ENCODE measurements around the gene USB1. TPM values are rescaled to one million over a fixed set of nuclear protein-coding genes. Genes with fewer than 3 reads are reported as not detected.

Gene USB1
- total RNA-seq, 1 donor from 2014 or later: 44.2 TPM

DNA sequence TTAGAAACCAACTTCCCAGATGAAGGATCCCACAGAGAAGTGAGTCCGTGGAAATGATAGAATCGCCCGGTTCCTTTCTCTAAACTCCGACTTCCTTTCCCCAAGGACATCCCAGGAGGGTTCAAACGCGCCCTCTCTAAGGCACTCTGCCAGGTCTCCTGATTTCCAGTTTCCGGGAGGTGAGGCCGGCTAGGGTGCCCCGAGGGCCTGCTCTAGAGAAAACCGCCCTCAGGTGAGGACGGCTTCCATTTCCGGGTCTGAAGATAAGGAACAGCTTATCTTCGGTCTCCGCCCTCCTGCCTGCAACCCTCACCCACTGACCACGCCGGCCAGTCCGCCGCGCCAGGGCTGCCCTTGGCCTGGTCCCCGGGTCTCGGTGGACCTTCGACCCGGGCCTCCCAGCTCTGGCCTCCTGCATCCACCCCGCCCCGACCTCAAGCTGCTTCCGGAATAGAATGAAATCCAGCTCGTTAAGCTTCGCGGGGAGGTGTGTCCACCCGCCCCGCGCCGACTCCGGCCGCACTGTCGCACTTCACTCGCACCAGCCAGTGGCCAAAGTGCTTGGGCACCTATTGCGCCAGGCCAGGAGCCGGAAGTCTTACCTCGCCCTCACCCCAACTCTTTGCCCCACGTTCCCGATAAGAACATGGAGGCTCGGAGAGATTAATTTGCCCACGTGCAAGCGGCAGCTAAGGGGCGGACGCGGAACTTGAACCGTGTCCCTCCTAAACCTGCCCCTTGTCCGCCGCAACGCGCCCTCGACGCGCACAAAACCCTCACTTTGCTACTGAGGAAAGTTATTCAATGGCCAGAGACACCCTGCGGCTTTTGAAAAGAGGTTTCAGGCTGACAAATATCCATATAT is 23.5 kb downstream of the USB1 start:
- no peak for TF ChIP-seq POLR2A (IDR thresholded peaks at IDR 0.05)
- no peak for TF ChIP-seq POLR2AphosphoS5 (IDR thresholded peaks at IDR 0.05; ENCODE audit: insufficient read depth in 1 of 2, low read depth in 1 of 2)
- TF ChIP-seq, protein P1, sequence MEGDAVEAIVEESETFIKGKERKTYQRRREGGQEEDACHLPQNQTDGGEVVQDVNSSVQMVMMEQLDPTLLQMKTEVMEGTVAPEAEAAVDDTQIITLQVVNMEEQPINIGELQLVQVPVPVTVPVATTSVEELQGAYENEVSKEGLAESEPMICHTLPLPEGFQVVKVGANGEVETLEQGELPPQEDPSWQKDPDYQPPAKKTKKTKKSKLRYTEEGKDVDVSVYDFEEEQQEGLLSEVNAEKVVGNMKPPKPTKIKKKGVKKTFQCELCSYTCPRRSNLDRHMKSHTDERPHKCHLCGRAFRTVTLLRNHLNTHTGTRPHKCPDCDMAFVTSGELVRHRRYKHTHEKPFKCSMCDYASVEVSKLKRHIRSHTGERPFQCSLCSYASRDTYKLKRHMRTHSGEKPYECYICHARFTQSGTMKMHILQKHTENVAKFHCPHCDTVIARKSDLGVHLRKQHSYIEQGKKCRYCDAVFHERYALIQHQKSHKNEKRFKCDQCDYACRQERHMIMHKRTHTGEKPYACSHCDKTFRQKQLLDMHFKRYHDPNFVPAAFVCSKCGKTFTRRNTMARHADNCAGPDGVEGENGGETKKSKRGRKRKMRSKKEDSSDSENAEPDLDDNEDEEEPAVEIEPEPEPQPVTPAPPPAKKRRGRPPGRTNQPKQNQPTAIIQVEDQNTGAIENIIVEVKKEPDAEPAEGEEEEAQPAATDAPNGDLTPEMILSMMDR (IDR thresholded peaks at IDR 0.05): no peak
- no peaks in the 10 kb centered on the region for H3K9me3 ChIP-seq
- peaks cover 49% of the 10 kb centered on the region for H3K4me1 ChIP-seq
- no peak overlapping the region for H3K27ac ChIP-seq
- H3K4me3 ChIP-seq: peak overlapping the region; percentile 58 to 65
- no peak for DNase-seq (ENCODE audit: extremely low spot score in 2 of 2)
- H3K27me3 ChIP-seq: no peaks in the 10 kb centered on the region
- intact Hi-C loops (cut with DNase I): loop anchor here (5.0 kb wide), 1 partner anchor 98 kb away; no protein-coding TSS in a partner anchor
- no peaks in the 10 kb centered on the region for H3K36me3 ChIP-seq

DNA sequence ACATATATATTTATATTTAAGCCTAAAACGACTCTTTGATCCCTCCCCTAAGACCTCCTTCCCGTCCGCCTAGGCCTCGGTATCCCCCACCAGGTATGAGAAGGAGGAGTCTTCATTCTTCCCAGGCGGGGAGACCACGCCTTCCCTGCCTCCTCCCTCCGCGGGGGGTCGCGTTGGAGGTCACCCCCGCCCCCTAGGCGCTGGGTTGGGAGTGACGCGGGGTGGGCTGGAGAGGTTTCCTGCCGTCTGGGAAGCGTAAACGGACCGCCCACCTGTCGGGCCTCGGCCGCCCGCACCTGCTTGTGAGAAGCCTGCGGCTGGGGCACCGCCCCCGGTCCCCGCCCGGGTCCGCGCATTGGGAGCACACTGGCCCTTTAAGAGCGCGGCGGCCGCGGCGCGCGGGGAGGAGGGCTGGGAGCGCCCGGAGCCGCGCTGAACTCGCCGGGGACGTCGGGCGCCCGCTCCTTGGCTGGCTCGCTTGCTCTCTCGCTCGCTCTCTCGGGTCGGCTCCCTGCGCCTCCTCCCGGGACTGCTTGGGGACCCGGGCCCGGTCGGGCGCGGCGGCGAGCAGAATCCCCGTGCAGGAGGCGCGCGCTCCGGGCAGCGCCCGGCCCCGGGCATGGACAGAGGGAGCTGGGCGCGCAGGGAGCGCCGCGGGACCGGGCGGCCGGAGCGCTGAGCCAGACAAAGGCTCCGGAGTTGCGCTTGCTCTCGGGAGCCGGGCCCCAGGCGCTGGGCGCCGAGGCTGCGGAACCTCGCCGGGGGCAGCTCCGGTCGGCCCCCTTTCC is 24.3 kb downstream of the USB1 start, which contains the start of gene MMP15:
MMP15 (plus strand) TSS at position 404 of the 788 bp plus-strand sequence. CDS start 597 bp downstream, outside the sequence.
- H3K4me1 ChIP-seq: peaks cover 50% of the 10 kb centered on the region
- no peaks in the 10 kb centered on the region for H3K9me3 ChIP-seq
- intact Hi-C loops (cut with DNase I): no loop called here
- peak within 1 kb of the TSS; percentile 45 for H3K27ac ChIP-seq
- peak within 1 kb of the TSS; percentile 58 to 65 for H3K4me3 ChIP-seq
- no peak for DNase-seq (ENCODE audit: extremely low spot score in 2 of 2)
- no peaks in the 10 kb centered on the region for H3K27me3 ChIP-seq
- peak in 1 of 2 donors; percentile 28 for TF ChIP-seq POLR2AphosphoS5 (IDR thresholded peaks at IDR 0.05; ENCODE audit: insufficient read depth in 1 of 2, low read depth in 1 of 2)
- no peak for TF ChIP-seq POLR2A (IDR thresholded peaks at IDR 0.05)
- no peaks in the 10 kb centered on the region for H3K36me3 ChIP-seq

DNA sequence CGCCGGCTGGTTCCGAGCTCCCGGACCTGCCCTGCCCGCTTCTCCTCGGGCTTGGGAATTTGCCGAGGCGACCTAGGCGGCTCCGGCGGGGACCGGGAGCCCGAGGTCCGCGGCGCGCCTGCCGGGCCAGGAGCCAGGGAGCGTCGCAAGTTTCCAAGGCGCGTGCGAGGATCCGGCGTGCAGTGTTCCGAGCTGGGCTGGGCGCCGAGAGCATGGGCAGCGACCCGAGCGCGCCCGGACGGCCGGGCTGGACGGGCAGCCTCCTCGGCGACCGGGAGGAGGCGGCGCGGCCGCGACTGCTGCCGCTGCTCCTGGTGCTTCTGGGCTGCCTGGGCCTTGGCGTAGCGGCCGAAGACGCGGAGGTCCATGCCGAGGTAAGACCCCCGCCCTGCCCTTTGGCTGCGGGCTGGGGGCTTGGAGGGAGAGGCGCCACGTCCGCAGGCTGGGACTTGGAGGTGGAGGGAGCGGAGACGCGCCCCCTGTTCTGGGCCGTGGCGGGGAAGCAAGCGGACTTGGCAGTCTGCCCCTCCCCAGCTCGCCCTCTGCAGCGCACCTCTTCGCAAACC is 25.0 kb downstream of the USB1 start:
- Histone ChIP-seq H3K4me1 (peaks cover 56% of the 10 kb centered on the region), H3K9me3 (no peaks in the 10 kb centered on the region), H3K4me3 (peak overlapping the region; percentile 58 to 65), H3K27me3 (no peaks in the 10 kb centered on the region), H3K27ac (peak overlapping the region; percentile 45), H3K36me3 (no peaks in the 10 kb centered on the region)
- intact Hi-C loops (cut with DNase I): no loop called here
- no peak for DNase-seq (ENCODE audit: extremely low spot score in 2 of 2)
- TF ChIP-seq POLR2AphosphoS5 (IDR thresholded peaks at IDR 0.05; ENCODE audit: insufficient read depth in 1 of 2, low read depth in 1 of 2): no peak
- no peak for TF ChIP-seq POLR2A (IDR thresholded peaks at IDR 0.05)
- TF ChIP-seq, protein P1 (IDR thresholded peaks at IDR 0.05): no peak

DNA sequence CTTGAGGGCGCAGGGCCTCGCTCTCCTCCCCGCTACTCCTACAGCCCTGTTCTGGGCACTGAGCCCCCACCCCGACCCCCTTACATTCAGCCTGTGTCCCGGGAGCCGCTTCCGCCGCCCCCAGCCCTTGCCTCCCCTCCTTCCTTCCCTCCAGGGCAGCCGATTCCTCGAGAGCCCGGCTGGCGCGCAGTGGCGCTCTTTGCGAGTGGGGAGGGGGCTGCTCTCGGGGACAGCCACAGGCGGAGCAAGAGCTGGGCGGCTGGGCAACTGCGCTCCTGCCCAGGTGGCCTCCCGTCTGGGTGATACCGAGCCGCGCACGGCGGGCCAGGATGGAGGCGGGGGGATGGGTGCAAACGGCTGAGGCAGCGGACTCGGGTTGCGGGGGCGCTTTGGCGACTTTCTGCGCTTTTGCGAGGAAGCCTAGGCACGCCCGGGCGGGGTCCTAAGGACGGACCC is 25.5 kb downstream of the USB1 start:
- DNase-seq (ENCODE audit: extremely low spot score in 2 of 2): no peak
- TF ChIP-seq POLR2A (IDR thresholded peaks at IDR 0.05) (no peak), POLR2AphosphoS5 (IDR thresholded peaks at IDR 0.05; ENCODE audit: insufficient read depth in 1 of 2, low read depth in 1 of 2) (no peak)
- TF ChIP-seq, protein P1 (IDR thresholded peaks at IDR 0.05): no peak
- intact Hi-C loops (cut with DNase I): no loop called here
- no peaks in the 10 kb centered on the region for H3K9me3 ChIP-seq
- H3K4me3 ChIP-seq: peak overlapping the region; percentile 58 to 65
- peaks cover 58% of the 10 kb centered on the region for H3K4me1 ChIP-seq
- H3K36me3 ChIP-seq: no peaks in the 10 kb centered on the region
- no peak overlapping the region for H3K27ac ChIP-seq
- H3K27me3 ChIP-seq: no peaks in the 10 kb centered on the region

All from vagina (tissue), 2 donors.